Choroid plexus epithelial cell (primary cell): ENCODE measurements around the gene SSH3.

Source experiments
- DNase-seq: peaks from one replicate; pipeline ENCODE4 v3.0.0-alpha.2; 2010; ENCODE audit warnings: low read depth
- H3K4me3 ChIP-seq: 2 replicates; pipeline ENCODE4 v1.5.1; 2011; ENCODE audit warnings: low read depth, mild to moderate bottlenecking, control low read depth, low read length, moderate library complexity
- TF ChIP-seq, protein P1 (sequence below): conservative IDR thresholded peaks from 2 replicates; pipeline ENCODE4 v1.5.1; 2011; ENCODE audit warnings: low read depth, mild to moderate bottlenecking, control low read depth, inconsistent platforms, low read length, moderate library complexity

Gene SSH3

GRCh38 chr11:67356387-67356863 lies 53.1 kb downstream of the SSH3 start:
- DNase-seq: no peak
- TF ChIP-seq, protein P1, sequence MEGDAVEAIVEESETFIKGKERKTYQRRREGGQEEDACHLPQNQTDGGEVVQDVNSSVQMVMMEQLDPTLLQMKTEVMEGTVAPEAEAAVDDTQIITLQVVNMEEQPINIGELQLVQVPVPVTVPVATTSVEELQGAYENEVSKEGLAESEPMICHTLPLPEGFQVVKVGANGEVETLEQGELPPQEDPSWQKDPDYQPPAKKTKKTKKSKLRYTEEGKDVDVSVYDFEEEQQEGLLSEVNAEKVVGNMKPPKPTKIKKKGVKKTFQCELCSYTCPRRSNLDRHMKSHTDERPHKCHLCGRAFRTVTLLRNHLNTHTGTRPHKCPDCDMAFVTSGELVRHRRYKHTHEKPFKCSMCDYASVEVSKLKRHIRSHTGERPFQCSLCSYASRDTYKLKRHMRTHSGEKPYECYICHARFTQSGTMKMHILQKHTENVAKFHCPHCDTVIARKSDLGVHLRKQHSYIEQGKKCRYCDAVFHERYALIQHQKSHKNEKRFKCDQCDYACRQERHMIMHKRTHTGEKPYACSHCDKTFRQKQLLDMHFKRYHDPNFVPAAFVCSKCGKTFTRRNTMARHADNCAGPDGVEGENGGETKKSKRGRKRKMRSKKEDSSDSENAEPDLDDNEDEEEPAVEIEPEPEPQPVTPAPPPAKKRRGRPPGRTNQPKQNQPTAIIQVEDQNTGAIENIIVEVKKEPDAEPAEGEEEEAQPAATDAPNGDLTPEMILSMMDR: no peak
- H3K4me3 ChIP-seq: no peak overlapping the region

DNA sequence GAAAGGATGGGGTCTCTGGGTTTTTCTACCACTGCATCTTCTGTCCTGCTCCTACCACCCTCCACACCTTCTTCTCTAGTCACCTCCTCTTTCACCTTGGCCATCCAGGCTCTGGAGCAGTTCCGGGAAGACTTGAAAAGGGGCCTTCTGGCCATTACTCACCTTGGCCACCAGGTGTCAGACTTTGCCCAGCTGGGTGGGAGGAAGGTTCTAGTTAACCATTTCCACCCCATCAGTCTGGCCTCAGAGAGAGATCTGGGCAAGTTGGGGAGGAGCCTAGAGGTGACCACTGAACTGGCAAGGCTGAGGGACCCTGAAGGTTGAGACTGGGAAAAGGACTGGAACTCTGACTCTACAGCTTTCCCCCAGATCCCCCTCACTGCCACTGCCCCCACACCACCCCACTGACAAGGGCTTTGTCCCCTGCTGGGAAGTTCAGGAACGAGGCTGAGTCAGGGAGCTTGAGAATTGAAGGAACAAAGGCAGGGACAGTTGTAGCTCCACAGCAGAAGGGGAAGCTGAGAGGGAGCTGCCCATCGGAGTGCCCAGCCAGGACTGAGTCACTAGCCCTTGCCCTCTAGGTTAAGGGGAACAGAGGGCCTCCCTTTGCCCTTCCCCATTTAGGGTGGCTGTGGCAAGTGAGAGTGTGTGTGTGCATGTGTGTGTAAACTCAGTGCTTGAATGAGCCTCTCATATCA lies 53.7 kb downstream of the SSH3 start:
- DNase-seq: peak; percentile 88
- TF ChIP-seq, protein P1: peak; percentile 98
- no peak overlapping the region for H3K4me3 ChIP-seq

DNA sequence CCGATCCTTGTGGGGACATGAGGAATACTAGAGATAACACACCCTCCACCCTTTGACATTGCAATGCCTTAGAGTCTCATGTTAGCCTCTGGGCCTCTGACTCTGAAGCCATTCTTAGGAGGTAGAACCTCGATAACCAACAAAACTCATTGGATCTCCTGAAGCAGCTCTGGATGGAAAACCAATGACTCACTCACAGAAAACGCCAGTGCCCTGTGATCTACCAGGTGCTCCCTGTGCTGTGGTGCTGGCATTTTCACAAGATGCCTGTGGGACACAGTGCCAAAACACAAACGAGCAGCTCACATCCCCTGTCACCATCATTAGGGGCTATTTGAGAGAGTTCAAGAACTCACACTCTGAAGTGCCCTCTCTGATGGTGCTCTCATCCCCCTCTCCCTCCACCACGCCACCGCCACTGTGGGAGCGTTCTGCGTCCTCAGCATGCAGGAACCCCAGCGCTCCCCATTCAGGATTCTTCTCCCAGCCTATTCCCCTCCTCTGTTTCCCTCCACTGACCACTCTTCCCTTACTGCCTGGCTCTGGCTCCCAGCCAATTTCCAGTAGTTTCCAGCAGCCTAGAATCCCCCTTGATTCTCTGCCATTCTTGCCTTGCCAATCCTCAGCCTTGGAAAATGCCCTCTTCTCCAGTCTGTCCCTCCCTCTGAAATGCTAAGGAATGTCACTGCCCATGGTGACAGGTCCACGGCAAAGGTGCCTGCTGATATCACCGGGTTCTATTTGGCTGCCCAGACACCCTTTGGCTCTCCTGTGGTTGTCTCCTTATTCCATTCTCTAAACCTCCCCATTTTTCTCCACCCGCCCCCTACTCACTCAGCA lies 54.7 kb downstream of the SSH3 start:
- DNase-seq: peak; percentile 70
- TF ChIP-seq, protein P1: no peak
- H3K4me3 ChIP-seq: no peak overlapping the region
